Esophagus squamous epithelium (tissue), 4 donors: Measurements from ENCODE around the gene CASP5.
"Not testable (repeated sequence)": the region's sequence is repeated elsewhere in the genome, so short reads cannot be mapped to it uniquely, and the experiment has no call there.

Experiments
- POLR2A ChIP-seq, 4 donors: fragments of 450-650 bp; IDR thresholded peaks; one replicate each; pipeline ENCODE4 v1.6.1; 2017; ENCODE audit warnings: antibody characterized with exemption in 4 of 4, mild to moderate bottlenecking in 4 of 4, moderate library complexity in 3 of 4
- TF ChIP-seq, protein P1 (sequence below), 6 experiments: fragments of 450-650 bp in 4 of 6; fragments of 200-600 bp in 2 of 6; sonication (generic) in 2 of 6; IDR thresholded peaks; one replicate each; pipeline ENCODE4 v1.5.1; 2016 to 2019; ENCODE audit warnings: antibody characterized with exemption in 6 of 6, mild to moderate bottlenecking in 4 of 6, moderate library complexity in 4 of 6

DNA sequence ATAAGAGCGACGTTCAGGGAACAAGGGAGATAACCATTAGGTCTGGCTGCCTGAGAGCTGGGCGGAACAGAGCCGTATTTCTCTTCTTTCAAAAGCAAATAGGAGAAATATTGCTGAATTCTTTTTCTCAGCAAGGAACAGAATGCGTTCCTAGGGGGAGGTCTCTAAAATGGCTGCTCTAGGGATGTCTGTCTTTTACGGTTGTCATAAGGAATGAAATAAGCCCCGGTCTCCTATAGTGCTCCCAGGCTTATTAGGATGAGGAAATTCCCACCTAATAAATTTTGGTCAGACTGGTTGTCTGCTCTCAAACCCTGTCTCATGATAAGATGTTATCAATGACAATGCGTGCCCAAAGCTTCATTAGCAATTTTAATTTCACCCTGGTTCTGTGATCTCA is 50.0 kb downstream of the CASP5 start:
- TF ChIP-seq, protein P1, sequence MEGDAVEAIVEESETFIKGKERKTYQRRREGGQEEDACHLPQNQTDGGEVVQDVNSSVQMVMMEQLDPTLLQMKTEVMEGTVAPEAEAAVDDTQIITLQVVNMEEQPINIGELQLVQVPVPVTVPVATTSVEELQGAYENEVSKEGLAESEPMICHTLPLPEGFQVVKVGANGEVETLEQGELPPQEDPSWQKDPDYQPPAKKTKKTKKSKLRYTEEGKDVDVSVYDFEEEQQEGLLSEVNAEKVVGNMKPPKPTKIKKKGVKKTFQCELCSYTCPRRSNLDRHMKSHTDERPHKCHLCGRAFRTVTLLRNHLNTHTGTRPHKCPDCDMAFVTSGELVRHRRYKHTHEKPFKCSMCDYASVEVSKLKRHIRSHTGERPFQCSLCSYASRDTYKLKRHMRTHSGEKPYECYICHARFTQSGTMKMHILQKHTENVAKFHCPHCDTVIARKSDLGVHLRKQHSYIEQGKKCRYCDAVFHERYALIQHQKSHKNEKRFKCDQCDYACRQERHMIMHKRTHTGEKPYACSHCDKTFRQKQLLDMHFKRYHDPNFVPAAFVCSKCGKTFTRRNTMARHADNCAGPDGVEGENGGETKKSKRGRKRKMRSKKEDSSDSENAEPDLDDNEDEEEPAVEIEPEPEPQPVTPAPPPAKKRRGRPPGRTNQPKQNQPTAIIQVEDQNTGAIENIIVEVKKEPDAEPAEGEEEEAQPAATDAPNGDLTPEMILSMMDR (IDR thresholded peaks at IDR 0.05) = not testable (repeated sequence)
- TF ChIP-seq POLR2A (IDR thresholded peaks at IDR 0.05) = not testable (repeated sequence)
